GM21526 (cell line): ENCODE results near the gene MOCOS.

Experiments
- ATAC-seq: cut with Tn5 transposase; IDR thresholded peaks from one replicate; pipeline ENCODE4 v1.9.1; 2021; ENCODE audit warnings: moderate library complexity; ENCODE audit not compliant: unreplicated experiment, low FRiP score

The MOCOS gene

GRCh38 chr18:36176711-36177110 is 10.6 kb upstream of the MOCOS start:
- no peak for ATAC-seq

- no peak for ATAC-seq
Measured at GRCh38 chr18:36177913-36178312, 9.4 kb upstream of the MOCOS start.

- no peak for ATAC-seq
Measured at GRCh38 chr18:36179562-36180355, 7.5 kb upstream of the MOCOS start.

GRCh38 chr18:36181441-36181840 is 5.9 kb upstream of the MOCOS start:
- no peak for ATAC-seq

GRCh38 chr18:36181898-36182506 is 5.3 kb upstream of the MOCOS start:
- no peak for ATAC-seq

- ATAC-seq: no peak
Measured at GRCh38 chr18:36183033-36183432, 4.3 kb upstream of the MOCOS start.

GRCh38 chr18:36183987-36184386 is 3.3 kb upstream of the MOCOS start:
- ATAC-seq: no peak

- ATAC-seq: no peak
Measured at GRCh38 chr18:36185157-36185556, 2.1 kb upstream of the MOCOS start.

- no peak for ATAC-seq
Measured at GRCh38 chr18:36185901-36186460, 1.3 kb upstream of the MOCOS start.

GRCh38 chr18:36186461-36187192 is 670 bp upstream of the MOCOS start:
- no peak for ATAC-seq

GRCh38 chr18:36187826-36188721 is 777 bp downstream of the MOCOS start:
- no peak for ATAC-seq

GRCh38 chr18:36188916-36189315 is 1.6 kb downstream of the MOCOS start:
- no peak for ATAC-seq

- ATAC-seq: no peak
Measured at GRCh38 chr18:36189486-36189885, 2.2 kb downstream of the MOCOS start.

- ATAC-seq: no peak
Measured at GRCh38 chr18:36191286-36191685, 4.0 kb downstream of the MOCOS start.

GRCh38 chr18:36191711-36192110 is 4.4 kb downstream of the MOCOS start:
- no peak for ATAC-seq

- ATAC-seq: no peak
Measured at GRCh38 chr18:36194600-36195315, 7.5 kb downstream of the MOCOS start.

GRCh38 chr18:36195427-36196122 is 8.3 kb downstream of the MOCOS start:
- ATAC-seq: no peak

GRCh38 chr18:36196238-36196995 is 9.1 kb downstream of the MOCOS start:
- no peak for ATAC-seq
